HG03565 (cell line): Measurements from ENCODE around the gene TMEM201.

Source experiments
- ATAC-seq: cut with Tn5 transposase; IDR thresholded peaks from one replicate; pipeline ENCODE4 v1.9.1; 2021; ENCODE audit warnings: mild to moderate bottlenecking, moderate library complexity; ENCODE audit not compliant: unreplicated experiment

The TMEM201 gene

DNA sequence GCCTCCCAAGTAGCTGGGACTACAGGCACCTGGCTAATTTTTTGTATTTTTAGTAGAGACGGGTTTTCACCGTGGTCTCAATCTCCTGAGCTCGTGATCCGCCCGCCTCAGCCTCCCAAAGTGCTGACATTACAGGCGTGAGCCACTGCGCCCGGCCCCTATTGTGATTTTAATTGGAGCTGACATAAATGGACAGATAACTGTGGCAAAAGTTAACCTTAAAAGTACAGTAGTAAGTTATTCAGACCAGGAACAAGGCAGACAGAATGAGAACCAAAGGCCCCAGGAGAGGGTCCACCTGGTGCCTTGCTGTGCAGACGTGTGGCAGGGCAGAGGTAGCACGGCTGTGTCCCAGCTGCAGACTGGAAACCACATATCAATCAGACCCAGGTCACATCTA, 11.0 kb downstream of the TMEM201 start:
- ATAC-seq = no peak

DNA sequence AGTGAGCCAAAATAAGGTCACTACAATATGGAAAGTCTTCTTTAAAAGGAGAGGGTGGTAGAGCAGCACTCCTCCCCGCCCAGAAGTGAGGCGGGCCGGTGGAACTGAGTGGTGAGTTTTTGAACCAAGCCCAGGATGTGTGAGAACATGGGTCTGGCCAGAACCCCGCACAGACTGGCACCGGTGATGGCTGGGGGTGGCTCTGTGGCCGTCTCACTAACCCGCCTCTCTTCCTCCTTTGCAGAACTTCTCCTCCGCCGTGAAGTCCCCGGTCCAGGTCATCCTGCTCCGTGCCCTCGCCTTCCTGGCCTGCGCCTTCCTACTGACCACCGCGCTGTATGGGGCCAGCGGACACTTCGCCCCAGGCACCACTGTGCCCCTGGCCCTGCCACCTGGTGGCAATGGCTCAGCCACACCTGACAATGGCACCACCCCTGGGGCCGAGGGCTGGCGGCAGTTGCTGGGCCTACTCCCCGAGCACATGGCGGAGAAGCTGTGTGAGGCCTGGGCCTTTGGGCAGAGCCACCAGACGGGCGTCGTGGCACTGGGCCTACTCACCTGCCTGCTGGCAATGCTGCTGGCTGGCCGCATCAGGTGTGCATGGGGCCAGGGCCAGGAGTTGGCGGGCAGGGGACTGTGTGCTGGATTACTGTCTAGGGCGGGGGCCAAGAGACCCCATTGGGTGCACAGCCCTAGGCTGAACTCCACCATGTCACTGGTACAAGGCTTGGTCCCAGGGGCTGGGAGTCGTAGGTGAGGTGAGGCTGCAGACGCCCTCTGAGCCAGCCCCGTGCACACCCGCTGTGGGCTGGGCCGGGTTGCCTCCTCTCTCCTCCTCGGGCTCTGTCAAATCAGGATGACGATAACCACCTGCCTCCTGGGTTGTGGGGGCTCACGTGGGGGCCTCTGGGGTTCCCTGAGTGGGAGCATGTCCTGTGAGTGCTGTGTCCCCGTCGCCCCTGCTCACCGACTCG, 12.4 kb downstream of the TMEM201 start:
- no peak for ATAC-seq

DNA sequence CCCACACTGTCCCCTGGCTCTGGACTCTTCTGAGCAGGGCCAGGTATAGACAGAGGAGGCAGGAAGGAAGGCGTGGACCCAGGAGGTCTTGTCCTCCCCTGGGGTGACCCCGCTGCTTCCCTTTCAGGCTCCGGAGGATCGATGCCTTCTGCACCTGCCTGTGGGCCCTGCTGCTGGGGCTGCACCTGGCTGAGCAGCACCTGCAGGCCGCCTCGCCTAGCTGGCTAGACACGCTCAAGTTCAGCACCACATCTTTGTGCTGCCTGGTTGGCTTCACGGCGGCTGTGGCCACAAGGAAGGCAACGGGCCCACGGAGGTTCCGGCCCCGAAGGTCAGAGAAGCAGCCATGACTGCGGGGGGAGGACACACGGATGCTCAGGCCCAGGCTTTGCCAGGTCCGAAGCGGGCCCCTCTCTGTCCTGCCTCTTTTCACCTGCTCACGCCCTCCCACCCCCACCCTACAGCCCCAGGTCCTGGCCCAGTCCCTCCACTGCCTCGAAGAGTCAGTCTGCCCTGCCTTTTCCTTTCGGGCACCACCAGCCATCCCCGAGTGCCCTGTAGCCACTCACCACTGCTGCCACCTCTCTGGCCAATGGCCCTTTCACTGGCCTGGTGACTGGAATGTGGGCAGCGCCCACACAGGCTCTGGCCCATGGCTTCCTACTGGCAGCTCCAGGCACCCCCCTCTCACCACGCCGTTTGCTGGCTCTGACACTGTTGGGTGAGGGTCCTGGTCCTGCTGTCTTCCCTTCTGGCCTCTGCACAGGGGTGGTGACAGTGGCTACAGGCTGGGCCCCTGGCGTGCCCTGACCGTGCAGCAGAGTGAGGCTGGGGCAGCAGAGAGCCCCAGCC, 13.5 kb downstream of the TMEM201 start:
- no peak for ATAC-seq

DNA sequence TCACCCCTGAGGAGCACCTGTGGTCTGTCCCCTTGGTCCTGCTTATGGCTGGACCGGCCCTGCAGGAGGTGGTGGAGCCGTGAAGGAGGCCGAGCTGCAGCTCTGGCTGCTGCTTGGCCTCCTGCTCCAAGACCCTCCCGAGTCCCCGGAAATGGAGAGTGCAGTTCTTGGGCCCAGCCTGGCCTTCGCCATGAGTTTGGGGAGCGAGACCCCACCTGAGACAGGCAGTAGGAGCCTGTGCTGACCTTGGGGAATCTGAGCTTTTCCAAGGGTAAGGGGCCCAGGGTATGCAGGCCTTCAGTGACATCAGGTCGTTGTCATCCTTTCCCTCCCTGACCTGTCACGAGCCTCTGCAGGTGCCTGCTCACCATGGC, 14.1 kb downstream of the TMEM201 start:
- ATAC-seq = no peak

DNA sequence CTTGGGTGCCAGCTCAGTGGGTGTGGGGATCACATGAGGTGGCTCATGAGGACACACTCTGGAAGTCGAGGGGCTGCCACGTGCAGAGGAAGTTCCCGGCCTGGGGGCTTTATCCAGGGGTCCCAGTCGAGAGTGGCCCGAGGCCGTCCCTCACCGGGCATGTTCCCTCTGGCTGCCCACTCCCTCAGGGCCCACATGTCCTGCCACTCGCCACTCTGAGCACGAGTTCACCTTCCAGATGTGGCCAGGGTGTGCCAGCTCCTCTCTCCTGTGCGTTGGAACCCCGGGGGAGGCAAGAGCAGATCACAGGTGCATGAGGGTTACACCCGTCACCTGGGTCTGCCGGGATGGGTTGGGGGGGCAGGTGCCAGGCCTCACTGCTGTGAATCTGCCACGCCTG, 14.6 kb downstream of the TMEM201 start:
- ATAC-seq = no peak

DNA sequence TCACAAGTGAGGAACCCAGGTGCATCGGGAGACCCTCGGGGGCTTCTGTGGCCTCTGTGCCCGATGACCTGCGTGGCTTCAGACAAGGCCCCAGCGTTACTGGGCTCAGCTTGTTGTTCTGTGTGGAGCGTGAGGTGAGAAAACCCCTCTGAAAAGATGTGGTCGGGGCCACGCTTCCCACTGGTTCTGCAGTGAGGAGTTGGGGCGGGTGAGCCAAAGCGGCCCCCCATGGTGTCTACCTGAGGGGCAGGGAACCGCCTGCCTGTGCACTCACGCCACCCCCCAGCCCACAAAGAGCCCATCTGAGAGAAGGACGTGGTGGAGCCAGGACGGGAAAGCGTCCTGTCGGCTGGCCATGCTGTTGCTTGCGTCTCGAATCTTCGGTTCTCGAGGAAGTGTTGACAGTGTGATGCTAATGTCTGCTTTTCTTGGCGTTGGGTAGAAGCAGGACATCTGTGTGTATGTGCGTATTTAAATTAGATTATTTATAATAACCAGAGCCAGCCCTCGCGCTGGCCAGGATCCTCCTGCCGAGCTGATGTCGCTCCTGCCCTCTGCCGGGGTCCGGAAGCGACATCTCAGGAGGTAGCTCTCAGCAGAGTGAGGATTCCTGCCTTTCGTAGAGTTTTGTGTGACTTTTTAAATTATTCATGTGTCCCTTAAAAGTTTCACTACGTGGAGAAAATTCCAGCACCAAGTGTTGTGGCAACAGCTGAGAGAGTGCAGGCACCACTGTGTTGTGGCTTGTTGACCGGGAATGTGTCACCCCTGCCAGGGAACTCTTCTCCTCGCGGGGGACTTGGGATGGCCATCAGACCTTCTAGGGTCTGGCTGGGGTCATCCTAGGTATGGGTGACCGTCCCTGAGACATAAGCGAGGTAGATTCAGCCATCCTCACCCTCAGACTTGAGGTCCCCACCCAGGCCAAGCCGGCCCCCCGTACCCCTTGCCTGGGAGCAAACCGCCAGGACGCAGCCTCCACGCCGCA, 15.3 kb downstream of the TMEM201 start:
- ATAC-seq = no peak

DNA sequence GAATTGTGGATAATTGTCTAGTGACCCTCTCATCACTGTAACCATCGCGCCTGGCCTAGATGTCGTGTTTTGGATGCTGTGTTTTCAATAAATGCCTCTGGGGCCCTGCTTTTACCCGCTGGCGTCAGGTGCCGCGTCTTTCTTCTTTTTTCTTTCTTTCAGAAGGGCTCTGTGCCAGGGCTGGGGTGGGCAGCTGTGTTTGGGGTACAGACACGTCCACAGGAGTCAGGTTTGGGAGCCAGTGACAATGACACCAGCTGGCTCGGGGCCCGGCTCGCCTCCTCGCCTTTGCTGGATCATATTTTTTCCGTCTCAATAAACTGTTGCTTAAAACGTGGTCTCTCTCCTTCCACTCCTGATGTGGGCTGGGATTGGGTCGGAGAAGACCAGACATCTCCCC, 16.1 kb downstream of the TMEM201 start:
- ATAC-seq = no peak

DNA sequence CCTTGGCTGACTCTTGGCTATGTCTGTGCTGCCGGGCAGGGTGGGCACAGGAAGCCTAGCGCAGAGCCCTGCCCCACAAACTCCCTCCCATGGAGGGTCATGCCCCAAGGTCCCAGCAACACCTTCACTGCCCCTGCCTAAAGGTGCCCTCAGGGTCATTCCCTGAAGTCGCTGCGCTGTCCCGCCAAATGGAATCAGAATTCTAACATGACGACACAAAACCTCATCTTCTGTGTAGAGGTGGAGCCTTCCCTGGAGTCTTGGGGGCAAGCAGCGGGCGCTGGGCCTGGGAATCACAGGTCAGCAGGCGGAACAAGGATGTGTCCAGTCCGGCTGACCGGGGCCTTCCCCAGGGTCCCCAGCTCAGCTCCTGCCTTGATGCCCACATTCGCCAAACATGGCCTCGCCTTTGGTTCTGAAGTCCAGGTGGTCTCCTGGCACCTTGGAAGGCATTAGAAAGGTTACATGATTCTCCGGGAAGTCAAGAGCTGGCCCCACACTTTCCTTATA, 17.3 kb downstream of the TMEM201 start:
- ATAC-seq = no peak

DNA sequence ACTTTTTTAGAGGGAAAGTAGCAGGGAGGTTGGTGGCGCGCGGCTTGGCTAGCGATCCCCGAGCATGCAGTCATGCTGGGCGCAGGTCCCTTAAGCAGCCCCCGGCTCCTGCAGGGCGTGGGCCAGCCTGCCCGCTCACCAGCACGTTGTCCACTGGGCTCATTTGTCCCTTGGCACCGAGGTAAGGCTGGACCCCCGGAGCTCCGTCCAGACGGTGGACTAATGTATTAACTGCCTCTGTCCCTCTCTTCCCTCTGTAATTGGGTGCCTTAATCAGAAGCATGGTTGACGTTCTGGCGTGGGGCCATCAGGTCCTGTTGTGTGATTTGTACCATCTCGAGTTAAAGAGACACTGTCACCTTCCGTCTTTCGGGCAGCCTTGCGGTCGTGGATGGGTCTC, 17.7 kb downstream of the TMEM201 start:
- no peak for ATAC-seq

DNA sequence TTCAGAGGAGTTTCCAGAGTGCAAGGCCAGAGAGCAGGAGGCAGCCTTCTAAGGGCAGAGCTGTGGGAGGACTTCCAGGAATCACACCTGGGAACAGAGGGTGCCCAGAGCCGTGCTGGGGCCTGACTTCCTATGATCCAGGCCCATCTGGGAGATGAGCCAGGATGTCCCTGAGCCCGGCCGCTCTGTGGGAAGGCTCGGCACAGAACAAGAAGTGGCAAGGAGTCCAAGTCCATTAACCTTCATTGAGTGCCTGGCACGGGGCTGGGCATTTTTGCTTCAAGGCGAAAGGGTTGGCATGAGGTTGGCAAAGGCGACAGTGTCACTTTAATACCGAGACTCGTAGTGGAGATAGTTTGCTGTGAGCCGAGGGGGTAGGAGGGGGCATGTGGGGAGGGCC, 18.2 kb downstream of the TMEM201 start:
- no peak for ATAC-seq

DNA sequence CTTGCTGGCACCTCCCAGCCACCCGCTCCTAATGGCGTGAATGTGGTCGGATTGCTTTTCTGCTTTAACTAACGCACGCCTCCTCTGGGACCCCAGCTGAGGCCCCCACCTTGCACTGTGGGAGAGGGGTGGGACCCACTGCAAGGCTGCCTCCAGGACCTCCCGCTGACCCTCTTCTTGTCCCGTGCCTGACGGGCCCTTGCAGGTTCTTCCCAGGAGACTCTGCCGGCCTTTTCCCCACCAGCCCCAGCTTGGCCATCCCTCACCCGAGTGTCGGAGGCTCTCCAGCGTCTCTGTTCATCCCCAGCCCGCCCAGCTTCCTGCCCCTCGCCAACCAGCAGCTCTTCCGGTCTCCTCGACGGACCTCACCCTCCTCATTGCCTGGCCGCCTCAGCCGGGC, 18.6 kb downstream of the TMEM201 start:
- no peak for ATAC-seq

DNA sequence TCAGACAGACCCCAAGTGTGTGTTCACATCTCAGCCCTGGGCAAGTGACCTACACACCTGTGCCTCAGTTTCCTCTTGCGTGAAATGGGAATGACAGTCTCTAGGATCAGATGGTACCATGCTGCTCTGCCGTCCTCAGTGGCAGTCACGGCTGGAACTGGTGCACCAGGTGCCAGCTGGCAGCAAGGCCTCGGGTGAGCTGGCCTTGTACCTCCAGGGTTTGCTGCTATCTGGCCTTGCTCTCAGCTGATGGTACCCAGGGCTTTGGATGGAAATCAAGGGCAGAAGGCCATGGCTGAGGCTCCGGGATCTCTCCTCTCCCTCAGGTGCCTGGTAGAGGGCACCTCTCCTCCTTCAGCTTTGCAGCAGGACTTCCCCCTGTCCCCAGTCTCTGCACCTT, 21.3 kb downstream of the TMEM201 start:
- no peak for ATAC-seq

DNA sequence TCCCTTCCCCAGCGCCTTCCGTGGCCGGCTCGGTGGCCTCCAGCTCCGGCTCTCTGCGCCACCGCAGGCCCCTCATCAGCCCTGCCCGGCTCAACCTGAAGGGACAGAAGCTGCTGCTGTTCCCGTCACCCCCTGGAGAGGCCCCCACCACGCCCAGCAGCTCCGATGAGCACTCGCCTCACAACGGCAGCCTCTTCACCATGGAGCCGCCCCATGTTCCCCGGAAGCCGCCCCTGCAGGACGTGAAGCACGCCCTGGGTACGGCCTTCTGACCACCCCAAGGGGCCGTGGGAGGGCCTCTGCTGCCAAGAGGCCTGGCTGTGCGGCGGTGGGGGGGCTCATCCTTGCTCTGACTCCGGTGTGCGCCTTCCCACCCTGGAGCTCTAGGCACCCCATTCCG, 21.8 kb downstream of the TMEM201 start:
- ATAC-seq = no peak

DNA sequence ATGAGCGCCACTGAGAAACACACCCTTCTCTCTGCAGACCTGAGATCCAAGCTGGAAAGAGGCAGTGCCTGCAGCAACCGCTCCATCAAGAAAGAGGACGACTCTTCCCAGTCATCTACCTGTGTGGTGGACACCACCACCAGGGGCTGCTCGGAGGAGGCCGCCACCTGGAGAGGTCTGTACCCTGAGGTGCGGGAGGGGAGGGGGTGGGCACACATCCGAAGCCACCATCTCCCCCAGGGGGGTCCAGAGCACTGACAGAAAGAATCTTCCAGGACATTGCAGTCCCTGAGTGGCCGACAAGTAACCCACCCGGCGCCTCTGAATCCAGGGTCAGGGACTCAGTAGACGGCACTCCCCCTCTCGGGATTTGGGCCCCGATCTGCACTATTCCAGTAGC, 23.0 kb downstream of the TMEM201 start:
- no peak for ATAC-seq

DNA sequence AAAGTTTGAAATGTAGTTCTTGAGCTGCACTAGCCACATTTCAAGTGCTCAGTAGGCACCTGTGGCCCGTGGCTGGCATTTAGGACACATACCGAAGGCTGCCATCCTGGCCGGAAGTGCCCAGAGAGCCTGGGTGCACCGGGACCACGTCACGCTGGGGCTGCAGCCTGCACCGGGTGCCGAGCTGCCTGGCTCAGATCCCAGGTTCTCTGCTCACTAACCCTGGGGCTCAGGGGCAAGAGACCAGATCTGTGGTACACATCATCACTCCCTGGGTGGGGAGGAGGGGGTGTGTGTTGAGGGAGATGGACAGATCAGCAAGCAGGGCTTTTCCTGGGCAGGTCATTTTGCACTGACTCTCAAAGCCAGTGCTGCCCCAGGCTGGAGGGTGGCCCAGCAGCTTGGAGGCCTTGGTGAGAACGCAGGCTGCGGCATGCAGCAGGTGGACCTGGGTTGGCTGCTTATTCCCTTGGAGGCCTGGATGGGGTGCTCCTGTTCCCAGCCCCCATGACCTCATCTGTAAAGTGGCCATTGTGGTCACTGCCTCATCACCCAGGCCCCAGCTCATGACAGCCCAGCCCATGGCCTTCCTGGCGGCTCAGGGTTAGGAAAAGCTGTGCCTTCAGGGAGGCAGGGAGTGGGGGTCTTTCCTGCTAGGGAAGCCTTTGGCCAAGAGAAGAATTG, 23.6 kb downstream of the TMEM201 start:
- ATAC-seq = no peak

DNA sequence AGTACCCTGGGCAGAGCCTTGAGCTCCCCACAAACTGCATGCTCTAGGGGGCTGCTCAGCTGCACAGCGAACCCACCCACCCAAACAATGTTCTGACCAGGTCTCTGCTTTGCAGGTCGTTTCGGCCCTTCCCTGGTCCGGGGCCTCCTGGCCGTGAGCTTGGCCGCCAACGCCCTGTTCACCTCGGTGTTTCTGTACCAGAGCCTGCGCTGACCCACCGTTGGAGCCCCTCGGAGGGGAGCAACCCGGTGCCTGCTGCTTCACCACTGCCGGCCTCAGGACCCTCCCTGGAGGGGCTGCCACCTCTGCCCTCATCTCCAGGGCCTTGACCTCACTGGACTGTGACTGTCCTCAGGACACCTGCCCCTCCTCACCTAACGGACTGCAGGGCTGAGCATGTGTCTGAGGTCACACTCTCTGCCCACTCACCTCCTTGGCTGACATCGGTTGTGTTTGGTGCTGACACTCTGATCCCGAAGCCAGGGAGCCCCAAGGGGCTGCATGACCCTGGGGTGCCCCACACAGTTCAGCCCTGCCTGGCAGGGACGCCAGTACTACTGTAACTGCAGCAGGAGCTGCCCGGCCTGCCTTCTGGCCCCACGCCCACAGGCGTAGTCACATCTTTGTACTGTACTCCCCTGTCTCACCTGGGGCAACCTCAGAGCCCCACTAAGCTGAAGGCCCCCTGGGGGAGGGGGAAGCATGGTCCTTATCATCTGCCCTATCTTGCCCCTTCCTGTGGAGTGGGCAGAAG, 24.3 kb downstream of the TMEM201 start:
- ATAC-seq = no peak

DNA sequence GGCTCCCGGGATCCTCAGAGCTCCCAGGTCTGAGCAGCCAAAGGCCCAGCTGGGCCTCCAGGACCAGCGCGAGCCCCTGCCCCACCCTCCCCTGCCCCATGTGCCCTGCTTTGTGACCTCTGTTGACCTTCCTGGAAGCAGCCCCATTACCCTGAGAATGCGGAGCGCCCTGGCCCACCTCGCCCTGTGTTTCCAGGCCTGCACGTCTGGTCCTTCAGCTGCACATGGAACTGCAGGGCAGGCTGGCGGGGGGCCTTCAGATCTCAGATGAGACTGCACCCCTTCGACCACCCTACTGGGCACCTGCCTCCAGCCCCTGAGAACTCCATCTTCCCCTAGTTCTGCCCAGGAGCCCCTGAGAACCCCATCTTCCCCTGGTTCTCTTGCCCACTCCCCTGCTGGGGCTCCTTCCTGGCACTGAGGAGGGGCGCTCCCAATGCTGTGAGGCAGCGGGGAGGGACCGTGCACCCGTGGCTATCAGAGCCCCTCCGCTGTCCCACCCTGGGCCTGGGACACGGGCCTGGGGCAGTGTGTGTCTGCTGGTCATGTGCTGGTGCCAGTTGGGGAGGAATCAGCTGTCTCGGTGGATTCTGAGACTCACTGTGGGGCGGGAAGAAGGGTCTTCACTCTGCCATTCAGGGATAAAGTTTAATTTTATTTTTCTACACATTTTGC, 25.1 kb downstream of the TMEM201 start:
- ATAC-seq = no peak

DNA sequence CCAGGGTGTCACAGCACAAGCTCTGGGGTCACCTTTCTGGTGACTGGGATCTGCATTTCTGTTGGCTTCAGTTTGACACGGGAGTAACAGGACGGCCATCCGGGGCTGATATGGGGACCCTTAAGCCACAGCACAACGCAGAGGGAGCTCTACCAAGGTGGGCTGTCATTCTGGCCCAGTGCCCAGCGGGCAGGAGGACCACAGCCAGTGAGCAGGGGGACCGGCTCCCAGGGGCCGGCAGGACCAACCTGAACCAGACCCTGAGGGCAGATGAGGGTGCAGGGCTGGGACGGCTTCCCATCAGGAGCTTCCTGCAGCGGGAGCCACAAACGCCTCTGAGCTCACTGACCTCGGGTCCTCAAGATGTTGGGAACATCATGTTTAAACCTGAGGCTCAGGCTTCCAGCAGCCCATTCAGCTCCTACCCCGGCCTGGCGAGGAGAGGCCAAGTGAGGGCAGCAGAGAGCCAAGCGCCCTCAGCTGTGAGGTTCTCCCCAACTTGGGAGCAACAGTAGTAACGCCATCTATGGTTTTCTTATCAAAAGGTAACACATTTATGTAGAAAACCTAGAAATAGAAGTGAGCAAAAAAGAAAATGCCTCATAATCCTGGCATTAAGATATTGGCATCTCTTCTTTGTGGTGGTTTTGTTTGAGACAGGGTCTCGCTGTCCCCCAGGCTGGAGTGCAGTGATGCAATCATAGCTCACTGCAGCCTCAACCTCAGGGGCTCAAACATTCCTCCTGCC, 26.8 kb downstream of the TMEM201 start:
- ATAC-seq = no peak
